GM19467 (cell line): ENCODE results near the gene NUP98.
"Not testable (repeated sequence)": the region's sequence is repeated elsewhere in the genome, so short reads cannot be mapped to it uniquely, and the experiment has no call there.

Experiments used
- ATAC-seq: cut with Tn5 transposase; IDR thresholded peaks from one replicate; pipeline ENCODE4 v1.9.1; 2021; ENCODE audit warnings: mild to moderate bottlenecking, moderate library complexity; ENCODE audit not compliant: unreplicated experiment

Gene NUP98

GRCh38 chr11:3679077-3679476 is 118.3 kb downstream of the NUP98 start:
- no peak for ATAC-seq

DNA sequence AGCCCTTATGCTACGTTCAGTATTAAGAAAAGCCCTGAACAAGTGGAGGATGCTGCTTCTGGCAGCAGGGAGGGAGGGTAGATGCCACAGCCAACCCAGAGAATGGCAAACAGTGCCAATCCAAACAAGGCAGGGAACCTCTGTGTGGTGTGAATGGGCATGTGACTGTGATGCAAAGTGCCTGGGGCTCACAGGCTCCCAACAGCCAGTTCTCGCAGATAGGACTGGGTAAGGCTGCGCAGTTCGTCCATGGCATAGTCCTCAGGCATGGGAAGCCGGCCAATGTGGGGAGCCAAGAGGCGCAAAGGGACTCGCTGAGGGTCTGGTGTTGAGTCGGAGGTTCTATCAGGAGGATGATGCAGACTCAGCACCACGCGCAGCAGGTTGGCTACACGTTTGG is 121.4 kb downstream of the NUP98 start:
- no peak for ATAC-seq

DNA sequence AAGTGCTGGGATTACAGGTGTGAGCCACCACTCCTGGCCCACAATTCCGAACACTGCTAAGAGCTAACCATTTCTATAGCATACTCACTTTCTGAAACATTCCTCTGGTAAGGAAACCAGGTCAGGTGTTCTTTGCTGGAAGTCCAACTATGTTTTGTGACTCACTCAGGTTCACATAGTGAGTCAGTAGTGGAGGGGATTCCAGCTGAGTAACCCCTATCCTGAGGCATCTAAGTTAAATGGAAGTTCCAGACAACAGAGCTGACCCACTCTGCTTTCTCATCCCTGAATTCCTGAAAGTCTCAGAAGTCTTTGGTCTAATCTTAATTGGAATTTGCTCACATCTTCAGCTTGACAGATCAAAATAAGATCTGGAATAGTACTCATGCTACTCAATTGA is 123.2 kb downstream of the NUP98 start:
- no peak for ATAC-seq

GRCh38 chr11:3671334-3672254 is 125.8 kb downstream of the NUP98 start, which contains the start of gene CHRNA10:
TSS of gene CHRNA10 (minus strand) at chr11:3671384. CDS start at chr11:3671312, 72 bp downstream.
- ATAC-seq: no peak

GRCh38 chr11:3669742-3670183 is 127.6 kb downstream of the NUP98 start:
- no peak for ATAC-seq

DNA sequence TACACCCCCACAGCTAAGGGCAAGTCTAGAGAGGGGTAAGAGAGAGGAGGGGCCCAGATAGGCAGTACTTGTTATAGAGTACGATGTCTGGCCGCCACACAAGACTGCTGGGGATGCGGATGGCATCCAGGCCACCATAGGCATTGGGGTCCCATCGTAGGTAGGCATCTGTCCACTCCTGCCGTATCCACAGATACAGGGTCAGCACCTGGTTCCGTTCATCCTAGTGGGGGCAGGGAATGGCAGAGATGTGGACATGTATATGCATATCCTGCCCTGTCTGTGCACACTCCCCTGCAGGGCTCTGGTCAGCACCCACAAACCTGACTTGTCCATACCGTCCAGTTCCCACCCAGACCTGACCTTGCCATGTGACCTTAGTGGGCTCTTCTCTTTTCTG is 128.2 kb downstream of the NUP98 start:
- no peak for ATAC-seq

GRCh38 chr11:3667149-3668035 is 130.0 kb downstream of the NUP98 start:
- ATAC-seq: no peak

GRCh38 chr11:3666023-3666530 is 131.3 kb downstream of the NUP98 start:
- no peak for ATAC-seq

DNA sequence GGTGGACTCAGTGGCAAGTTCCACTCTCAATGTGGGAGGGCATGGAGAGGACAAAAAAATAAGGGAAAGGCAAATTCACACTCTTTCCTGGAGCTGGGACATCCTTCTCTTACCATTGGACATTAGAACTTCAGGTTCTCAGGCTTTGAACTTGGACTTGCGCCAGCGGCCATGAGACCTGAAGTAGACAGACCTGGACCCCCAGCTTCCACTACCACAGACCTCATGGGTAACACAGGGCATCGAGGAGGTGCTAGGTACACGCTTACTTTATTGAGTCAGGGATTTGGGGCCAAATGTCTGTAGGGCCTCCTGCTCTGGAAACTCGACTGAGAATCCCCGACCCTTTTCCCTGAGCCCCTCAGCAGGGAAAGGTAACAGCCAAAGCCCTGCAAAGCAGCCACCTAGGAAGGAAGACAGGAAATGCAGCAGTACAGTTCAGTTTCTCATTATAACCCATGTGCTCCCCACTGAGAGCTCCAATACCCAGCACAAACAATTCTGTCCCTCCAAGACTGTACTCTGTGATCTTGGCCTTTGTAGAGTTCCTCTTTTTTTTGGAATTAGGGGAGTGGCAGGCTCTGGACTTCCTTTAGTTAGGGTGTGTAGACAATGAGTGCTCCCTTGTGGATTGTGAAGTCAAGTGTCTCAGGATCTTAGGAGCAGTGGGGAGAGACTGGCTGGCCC is 131.9 kb downstream of the NUP98 start:
- ATAC-seq: no peak

DNA sequence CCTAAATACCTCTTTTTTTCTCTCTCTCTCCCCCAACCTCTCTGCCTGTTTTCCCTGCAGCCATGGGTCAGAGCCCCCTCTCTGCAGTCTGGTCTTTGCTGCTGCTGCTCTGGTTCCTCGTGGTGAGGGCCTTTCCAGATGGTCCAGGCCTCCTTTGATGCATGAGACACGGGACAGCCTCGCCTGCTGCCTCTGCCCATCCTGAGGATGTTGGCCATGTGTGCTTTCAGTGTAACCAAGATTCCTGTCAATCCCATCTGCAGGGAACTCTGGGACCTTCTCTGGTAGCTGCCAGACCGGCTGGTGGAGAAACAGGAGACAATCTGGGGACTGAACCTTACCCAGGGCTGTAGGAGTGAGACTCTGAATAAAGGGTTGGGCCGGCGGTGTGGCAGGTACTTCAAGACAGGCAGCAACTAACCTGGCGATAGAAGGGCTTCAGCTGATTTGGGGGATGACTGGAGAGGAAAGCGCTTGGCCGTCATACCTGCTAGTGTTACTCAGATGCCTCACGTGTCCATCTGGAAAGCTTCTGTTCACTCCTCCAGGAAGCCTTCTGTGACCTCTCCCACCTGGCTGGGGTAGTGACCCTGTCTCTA is 133.2 kb downstream of the NUP98 start:
- ATAC-seq: no peak

- no peak for ATAC-seq
Measured at GRCh38 chr11:3662856-3663255, 134.5 kb downstream of the NUP98 start.

DNA sequence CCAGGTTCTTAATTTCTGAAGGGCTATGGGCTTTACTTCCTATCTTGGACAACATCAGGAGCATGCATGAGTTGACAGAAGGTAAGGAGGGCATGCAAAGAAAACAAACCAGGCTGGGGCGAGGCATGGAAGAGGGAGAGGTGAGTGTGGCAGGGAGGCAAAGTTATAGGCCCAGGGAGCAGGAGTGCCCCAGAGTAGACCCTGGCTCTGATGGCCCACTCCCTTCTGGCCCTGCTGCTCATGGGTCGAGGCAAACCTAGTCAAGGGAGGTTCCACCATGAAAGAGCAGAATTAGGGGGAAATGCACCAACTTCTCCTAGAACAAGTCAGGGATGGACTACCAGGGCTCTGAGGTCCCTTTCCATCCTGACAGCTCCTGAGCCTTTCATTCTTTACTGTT is 136.4 kb downstream of the NUP98 start:
- ATAC-seq: no peak

GRCh38 chr11:3659595-3660515 is 137.5 kb downstream of the NUP98 start:
- no peak for ATAC-seq

DNA sequence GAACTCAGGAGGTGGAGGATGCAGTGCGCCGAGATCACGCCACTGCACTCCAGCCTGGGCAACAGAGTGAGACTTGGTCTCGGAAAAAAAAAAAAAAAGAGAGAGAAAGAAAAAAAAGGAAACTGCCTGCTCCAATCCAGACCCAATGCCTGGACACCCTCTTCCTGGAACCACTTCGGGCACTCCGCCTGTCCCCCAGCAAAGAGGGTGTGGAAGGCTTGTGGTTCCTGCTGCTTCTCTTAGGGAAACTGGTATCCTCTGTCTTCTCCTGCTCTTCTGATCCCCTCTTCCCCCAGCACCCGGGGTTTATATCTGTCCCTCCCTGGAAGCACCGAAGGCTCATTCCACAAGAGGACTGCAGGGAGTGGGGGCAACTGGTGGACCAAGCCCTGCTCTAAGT is 139.1 kb downstream of the NUP98 start:
- no peak for ATAC-seq

DNA sequence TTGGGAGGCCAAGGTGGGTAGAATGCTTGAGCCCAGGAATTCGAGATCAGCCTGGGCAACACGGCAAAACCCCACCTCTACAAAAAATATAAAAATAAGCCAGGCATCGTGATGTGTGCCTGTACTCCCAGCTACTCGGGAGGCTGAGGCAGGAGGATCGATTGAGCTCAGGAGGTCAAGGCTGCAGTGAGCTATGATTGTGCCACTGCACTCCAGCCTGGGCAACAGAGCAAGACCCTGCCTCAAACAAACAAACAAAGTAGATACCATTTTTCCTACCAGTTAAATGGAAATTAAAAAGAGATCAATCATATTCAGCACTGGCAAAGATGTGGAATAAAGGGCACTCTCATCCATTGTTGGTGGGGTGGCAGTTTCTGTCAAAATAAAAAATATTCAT is 140.0 kb downstream of the NUP98 start:
- not testable (repeated sequence) for ATAC-seq

- ATAC-seq: no peak
Measured at GRCh38 chr11:3655547-3655946, 141.8 kb downstream of the NUP98 start.

DNA sequence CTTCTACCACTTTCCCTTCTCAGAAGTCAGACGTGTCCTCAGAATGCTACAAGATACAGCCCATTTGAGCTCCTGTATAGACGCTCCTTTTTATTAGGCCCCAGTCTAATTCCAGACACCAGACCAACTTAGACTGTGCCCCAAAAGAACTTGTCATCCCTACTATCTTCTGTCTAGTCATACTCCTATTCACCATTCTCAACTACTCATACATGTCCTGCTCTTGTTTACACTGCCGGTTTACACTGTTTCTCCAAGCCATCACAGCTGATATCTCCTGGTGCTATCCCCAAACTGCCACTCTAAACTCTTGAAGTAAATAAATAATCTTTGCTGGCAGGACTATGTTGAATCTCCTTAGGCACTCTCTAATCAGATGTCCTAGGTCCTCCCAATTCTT is 144.8 kb downstream of the NUP98 start:
- ATAC-seq: not testable (repeated sequence)

DNA sequence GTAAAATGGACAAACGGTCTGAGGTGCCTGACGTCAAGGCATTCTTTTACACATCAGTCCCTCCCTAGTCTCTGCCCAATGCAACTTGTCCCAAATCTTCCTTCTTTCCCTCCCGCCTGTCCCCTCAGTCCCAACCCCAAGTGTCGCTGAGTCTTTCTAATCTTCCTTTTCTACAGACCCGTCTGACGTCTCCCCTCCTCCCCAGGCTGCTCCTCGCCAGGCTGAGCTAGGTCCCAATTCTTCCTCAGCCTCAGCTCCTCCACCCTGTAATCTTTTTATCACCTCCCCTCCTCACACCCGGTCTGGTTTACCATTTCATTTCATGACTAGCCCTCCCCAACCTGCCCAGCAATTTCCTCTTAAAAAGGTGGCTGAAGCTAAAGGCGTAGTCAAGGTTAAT is 148.0 kb downstream of the NUP98 start:
- not testable (repeated sequence) for ATAC-seq

DNA sequence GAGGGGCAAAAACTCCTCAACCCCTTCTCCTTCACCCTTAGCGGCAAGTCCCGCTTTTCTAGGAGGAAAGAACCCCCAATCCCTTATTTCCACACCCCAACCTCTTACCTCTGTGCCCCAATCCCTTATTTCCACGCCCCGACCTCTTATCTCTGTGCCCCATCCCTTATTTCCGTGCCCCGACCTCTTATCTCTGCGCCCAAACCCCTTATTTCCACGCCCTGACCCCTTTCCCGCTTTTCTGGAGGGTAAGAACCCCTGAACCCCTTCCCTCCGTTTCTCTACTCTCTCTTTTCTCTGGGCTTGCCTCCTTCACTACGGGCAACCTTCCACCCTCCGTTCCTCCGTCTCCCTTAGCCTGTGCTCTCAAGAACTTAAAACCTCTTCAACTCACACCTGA is 148.5 kb downstream of the NUP98 start:
- not testable (repeated sequence) for ATAC-seq
